Fibroblast of lung (primary cell): ENCODE measurements around the gene GXYLT1.

Experiments used
- EZH2 ChIP-seq: IDR thresholded peaks from 2 replicates; pipeline ENCODE4 v1.5.1; 2012; ENCODE audit warnings: low read length, control low read depth, mild to moderate bottlenecking; ENCODE audit errors: missing control alignments
- TF ChIP-seq, protein P1 (sequence below), 2 donors: IDR thresholded peaks in 1 of 2; conservative IDR thresholded peaks in 1 of 2; 1 replicate in 1 of 2; 2 replicates in 1 of 2; pipeline ENCODE4 v1.5.1; 2011 to 2012; ENCODE audit warnings: low read length in 2 of 2, control low read depth in 1 of 2, inconsistent platforms in 1 of 2, low read depth in 1 of 2, mild to moderate bottlenecking in 1 of 2

DNA sequence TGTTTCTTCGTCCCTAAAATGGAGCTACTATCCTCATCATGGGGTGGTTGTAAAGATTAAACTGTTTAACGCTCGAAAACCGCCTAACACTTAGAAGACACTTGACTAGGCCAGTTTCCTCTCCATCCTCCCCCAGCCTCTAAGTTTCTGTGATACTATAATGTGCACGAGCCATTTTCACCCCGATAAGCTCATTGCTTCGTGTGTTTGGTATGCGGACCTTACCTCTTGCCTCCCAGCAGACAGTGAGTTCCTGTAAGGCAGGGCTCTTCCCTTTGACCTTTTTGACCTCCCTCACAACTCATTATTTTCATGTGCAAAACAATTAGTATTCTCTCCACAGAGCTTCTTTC, 499 bp upstream of the GXYLT1 start:
- TF ChIP-seq, protein P1, sequence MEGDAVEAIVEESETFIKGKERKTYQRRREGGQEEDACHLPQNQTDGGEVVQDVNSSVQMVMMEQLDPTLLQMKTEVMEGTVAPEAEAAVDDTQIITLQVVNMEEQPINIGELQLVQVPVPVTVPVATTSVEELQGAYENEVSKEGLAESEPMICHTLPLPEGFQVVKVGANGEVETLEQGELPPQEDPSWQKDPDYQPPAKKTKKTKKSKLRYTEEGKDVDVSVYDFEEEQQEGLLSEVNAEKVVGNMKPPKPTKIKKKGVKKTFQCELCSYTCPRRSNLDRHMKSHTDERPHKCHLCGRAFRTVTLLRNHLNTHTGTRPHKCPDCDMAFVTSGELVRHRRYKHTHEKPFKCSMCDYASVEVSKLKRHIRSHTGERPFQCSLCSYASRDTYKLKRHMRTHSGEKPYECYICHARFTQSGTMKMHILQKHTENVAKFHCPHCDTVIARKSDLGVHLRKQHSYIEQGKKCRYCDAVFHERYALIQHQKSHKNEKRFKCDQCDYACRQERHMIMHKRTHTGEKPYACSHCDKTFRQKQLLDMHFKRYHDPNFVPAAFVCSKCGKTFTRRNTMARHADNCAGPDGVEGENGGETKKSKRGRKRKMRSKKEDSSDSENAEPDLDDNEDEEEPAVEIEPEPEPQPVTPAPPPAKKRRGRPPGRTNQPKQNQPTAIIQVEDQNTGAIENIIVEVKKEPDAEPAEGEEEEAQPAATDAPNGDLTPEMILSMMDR (conservative IDR thresholded peaks at IDR 0.05 in 1 of 2, IDR thresholded peaks at IDR 0.05 in 1 of 2; ENCODE audit: low read depth in 1 of 2, low read length in 2 of 2) = no peak
- TF ChIP-seq EZH2 = no peak
